Stimulated activated CD4-positive, alpha-beta T cell treated with anti-CD3 and anti-CD28 coated beads, Interleukin-2, amount 100 ng/mL, for 48 hours (primary cell): Measurements from ENCODE around the gene FAM117A.

Experiments used
- DNase-seq, 2 donors: peaks; one replicate each; pipeline ENCODE4 v3.0.0-alpha.2; 2020

The FAM117A gene

DNA sequence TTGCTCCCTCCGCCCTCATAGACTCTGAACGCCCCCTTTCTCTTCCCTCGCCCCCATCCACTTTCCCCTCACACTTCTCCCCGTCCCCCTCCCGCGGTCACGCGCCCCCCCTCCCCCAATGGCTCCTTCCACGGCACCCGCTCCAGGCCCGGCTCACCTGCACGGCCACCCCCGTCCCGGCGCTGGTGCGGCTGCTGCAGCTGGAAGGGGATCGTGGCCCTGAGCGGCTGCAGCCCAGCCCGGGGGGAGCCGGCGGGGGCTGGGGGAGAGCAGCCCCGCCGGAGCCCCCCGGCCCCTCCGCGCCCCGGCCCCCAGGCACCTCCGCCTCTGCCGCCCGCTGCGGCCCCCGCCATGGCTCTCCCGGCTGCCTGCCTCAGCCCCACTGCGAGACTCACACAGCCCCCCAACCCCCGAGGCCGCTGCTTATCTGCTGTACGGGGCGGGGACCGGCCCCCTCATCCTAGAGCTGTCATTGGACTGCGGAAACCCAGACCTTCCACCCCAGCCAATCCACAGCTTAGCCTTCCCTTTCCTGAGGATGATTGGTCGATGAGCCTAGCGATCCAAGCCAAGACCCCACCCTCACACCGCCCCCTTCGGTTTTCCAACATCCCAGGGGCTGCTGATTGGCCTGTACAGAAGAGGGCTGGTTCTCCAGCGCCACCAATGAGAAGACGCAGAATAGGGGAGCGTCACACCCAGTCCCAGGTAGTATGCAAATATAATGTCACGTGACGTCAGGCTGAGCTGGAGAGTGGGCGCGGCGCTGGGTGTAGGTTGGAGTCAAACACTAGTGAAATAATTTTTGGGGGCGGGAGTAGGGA is at the start of gene FAM117A:
Gene FAM117A, minus strand, starts transcription at position 397 of the 824 bp plus-strand sequence. Its CDS starts 44 bp downstream, at position 353.
- peak; percentile 86 to 91 for DNase-seq

GRCh38 chr17:49809056-49809455 is 45.1 kb upstream of the FAM117A start:
- no peak for DNase-seq

GRCh38 chr17:49798738-49799137 is 34.8 kb upstream of the FAM117A start:
- DNase-seq = no peak

DNA sequence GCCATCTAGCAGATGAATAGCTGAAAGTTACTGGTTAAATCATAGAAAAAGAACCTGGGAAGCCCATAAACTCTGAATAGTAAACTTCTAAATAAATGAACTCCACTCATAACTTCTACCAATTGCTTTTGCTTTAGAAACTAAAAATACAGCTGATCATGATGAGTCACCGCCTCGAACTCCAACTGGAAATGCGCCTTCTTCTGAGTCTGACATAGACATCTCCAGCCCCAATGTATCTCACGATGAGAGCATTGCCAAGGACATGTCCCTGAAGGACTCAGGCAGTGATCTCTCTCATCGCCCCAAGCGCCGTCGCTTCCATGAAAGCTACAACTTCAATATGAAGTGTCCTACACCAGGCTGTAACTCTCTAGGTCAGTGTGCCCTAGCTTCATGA is 34.3 kb upstream of the FAM117A start:
- DNase-seq = no peak

DNA sequence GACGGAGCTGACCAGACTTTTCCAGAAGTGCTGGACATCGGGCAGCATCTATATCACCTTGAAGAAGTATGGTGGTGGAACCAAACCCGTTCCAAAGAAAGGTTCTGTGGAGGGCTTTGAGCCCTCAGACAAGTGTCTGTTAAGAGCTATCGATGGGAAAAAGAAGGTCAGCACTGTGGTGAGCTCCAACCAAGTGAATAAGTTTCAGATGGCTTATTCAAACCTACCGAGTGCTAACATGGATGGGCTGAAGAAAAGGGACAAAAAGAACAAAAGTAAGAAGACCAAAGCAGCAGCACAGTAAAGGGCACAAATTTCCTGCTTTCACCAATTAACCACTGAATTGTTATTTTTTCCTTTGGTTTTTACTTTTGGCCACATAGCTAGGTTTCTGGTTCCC is 31.4 kb upstream of the FAM117A start:
- DNase-seq = no peak

DNA sequence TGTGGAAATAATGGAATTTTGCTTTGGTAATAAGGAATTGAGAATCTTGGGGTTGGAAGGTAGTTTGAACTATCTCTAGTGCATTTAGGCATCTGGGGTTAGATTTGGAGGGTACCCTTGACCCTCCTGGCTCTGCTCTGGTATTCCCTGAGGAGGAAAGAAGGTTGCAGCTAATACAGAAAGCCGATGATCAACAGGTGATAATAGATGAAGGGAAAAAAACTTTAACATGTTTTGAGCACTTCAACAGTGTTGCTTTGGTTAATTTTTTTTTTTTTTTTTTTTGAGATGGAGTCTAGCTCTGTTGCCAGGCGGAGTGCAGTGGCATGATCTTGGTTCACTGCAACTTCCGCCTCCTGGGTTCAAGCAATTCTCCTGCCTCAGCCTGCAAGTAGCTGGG is 29.4 kb upstream of the FAM117A start:
- no peak for DNase-seq

DNA sequence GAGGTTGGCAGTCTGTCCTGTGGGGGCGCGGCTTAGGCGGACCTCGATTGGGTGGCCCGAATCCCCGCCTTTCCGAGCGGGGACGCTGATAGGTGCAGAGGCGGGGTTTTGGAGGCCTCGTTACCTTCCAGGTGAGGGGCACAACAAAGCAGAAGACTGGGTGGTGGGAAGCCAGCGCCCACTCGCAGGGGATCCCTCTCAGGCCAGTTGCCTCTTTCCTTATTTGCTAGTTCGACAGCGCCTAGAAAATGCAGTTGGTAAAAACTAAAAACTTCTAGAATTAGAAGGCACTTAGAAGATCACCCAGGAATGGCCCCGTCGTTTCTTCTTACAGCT is 25.3 kb upstream of the FAM117A start:
- no peak for DNase-seq

GRCh38 chr17:49788478-49789242 is 24.7 kb upstream of the FAM117A start, which contains the start of gene KAT7:
Gene KAT7, plus strand, starts transcription at chr17:49788681. Its CDS starts 154 bp downstream, at chr17:49788835.
- peak; percentile 96 for DNase-seq

- DNase-seq = no peak
Observed at GRCh38 chr17:49787884-49788477, 24.1 kb upstream of the FAM117A start.

DNA sequence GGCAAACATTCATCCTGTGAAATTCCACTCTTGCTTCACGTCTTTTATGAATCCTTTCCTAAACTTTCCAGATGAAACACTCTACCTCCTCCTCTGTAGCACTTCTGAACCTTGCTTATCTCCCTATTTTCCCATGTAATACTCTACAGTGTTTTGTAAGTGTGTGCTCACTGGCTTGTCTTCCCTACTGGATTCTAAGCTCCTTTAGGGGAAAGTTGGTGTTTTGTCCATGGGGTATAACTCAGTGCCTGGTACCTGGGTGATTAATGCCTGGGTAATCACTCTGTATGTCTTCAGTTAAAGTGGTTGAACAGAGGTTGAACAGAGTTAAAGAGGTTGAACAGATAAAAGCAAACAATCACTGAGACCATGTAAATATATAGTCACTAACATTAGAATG is 20.7 kb upstream of the FAM117A start:
- DNase-seq = no peak

DNA sequence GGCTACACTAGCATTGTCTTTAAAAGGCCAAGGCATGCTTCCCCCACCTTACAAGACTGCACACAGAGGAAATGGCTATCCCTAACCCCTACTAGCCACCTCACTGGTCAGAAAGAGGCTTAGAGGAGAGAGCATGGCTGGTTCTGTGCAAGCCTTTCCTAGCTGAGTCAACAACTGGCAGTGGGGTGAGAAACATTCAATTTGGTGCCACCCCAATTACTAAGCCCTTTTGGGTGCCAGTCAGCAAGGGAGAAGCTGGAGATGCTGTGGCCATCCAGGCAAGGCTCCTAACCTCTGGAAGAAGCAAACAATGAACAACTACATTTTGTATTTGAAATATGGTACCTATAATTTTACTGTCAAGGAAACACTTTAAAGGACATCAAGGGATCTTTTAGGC is 19.9 kb upstream of the FAM117A start:
- no peak for DNase-seq

GRCh38 chr17:49783071-49783715 is 19.3 kb upstream of the FAM117A start:
- no peak for DNase-seq

DNA sequence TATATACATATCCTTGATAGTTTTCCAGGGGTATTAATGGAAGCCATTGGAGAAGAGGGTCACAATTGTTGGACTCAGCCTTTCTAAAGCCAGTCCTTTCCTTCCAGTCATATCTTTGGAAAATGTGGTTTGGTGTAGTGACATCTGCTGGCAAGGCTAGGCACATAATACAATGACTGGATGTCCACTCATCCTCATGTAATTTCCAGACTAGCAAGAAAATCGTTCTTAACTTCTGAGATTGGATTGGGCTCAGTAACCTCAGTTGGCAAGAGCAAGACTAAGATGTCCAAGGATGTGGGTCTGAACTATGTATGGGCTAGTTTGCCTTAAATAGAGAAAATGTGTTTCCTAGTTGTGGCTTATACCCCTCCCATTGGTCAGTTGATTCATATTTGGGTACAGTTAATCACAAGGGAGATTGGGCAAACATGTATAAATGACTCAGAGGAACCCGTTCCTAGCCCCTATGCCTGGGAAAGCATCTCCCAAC is 15.9 kb upstream of the FAM117A start:
- DNase-seq = no peak

DNA sequence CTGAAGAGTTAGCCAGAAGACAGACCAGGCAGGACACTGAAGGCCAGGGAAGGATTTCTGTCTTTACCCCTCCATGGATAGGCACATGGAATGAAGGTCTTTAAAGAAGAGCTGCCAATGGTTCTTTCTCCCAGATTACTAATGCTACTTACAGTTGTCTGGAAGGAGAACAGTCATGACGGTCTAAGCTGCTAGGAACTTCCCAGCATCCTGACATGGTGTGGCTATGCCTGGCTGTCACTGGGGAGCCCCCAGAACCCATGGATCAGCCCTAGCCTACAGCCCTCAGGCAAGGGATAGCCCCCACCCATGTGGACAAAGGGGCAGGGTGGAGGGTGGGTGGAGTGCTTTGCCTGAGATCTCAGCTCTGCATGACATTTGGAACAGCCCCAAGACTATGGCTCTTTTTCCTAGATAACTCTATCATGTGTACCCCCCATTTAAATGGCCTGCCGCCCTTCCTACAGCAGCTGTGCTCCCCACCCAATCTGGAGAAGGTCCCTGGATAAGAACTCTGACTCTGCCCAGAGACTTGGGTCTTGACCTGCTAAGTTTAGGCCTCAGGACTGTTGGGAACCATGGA is 15.3 kb upstream of the FAM117A start:
- DNase-seq = no peak

- no peak for DNase-seq
Observed at GRCh38 chr17:49777563-49777962, 13.6 kb upstream of the FAM117A start.

GRCh38 chr17:49776551-49777300 is 12.8 kb upstream of the FAM117A start:
- no peak for DNase-seq

- no peak for DNase-seq
Observed at GRCh38 chr17:49775546-49776260, 11.8 kb upstream of the FAM117A start.

DNA sequence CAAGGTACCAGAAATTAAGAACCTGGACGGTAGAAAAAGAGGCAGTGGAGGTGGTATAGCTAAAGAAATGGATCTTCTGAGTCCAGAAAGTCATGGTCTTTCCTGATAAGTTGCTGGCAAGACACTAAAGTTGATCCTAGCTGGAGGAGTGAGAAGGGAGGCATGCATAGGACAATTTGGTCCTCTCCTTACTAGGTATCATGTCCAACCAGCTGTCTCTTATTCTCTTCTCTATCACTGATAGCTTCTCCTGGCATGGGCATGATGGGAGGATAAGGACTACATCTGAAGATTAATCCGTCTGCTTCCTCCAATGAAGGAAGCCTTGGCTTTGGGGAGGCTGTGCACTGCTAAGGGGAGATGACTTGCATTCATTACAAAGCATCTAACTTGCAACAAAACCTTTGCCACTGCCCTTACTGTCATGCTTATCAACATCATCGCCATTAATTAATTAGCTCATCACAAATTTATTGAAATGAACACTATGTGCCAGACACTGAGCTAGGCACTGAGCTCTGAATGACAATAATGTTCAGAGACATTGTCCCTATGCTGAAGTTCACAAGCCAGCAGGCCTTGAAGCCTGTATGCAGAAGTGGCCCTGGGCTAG is 3.1 kb upstream of the FAM117A start:
- DNase-seq = no peak

- no peak for DNase-seq
Observed at GRCh38 chr17:49764559-49765180, 739 bp upstream of the FAM117A start.
